Hypothalamus (tissue), 51 donors: ENCODE results near the gene TRPC4AP.
"Not testable (repeated sequence)": the region's sequence is repeated elsewhere in the genome, so short reads cannot be mapped to it uniquely, and the experiment has no call there.

Experiments
- DNase-seq, 51 donors: peaks; one replicate each; lab custom pipeline; 2025; lab: John Stamatoyannopoulos, UW

The TRPC4AP gene

GRCh38 chr20:35092524-35093266, at the start of gene TRPC4AP:
TSS of gene TRPC4AP (minus strand) at chr20:35092807. CDS start at chr20:35092781, 26 bp downstream.
- peak; percentile 49 to 95 (median 81) for DNase-seq

GRCh38 chr20:35135867-35136586, 43.4 kb upstream of the TRPC4AP start:
- DNase-seq: no peak

GRCh38 chr20:35134880-35135279, 42.3 kb upstream of the TRPC4AP start:
- DNase-seq: no peak

- DNase-seq: no peak
Observed at GRCh38 chr20:35134472-35134871, 41.9 kb upstream of the TRPC4AP start.

GRCh38 chr20:35133735-35134134, 41.1 kb upstream of the TRPC4AP start:
- DNase-seq: no peak

GRCh38 chr20:35133031-35133430, 40.4 kb upstream of the TRPC4AP start:
- no peak for DNase-seq

GRCh38 chr20:35131934-35132333, 39.3 kb upstream of the TRPC4AP start:
- DNase-seq: no peak

- no peak for DNase-seq
Observed at GRCh38 chr20:35129647-35130069, 37.1 kb upstream of the TRPC4AP start.

GRCh38 chr20:35125753-35126152, 33.1 kb upstream of the TRPC4AP start:
- no peak for DNase-seq

- DNase-seq: no peak
Observed at GRCh38 chr20:35122756-35123405, 30.3 kb upstream of the TRPC4AP start.

GRCh38 chr20:35121186-35121585, 28.6 kb upstream of the TRPC4AP start:
- no peak for DNase-seq

- DNase-seq: no peak
Observed at GRCh38 chr20:35120012-35120701, 27.6 kb upstream of the TRPC4AP start.

- no peak for DNase-seq
Observed at GRCh38 chr20:35117629-35118028, 25.0 kb upstream of the TRPC4AP start.

- DNase-seq: no peak
Observed at GRCh38 chr20:35117196-35117595, 24.6 kb upstream of the TRPC4AP start.

GRCh38 chr20:35116258-35116657, 23.7 kb upstream of the TRPC4AP start:
- no peak for DNase-seq

GRCh38 chr20:35115606-35116005, 23.0 kb upstream of the TRPC4AP start:
- no peak for DNase-seq

- DNase-seq: not testable (repeated sequence)
Observed at GRCh38 chr20:35112276-35112675, 19.7 kb upstream of the TRPC4AP start.

- DNase-seq: no peak
Observed at GRCh38 chr20:35111141-35111888, 18.7 kb upstream of the TRPC4AP start.

GRCh38 chr20:35108921-35109320, 16.3 kb upstream of the TRPC4AP start:
- DNase-seq: no peak

- no peak for DNase-seq
Observed at GRCh38 chr20:35106827-35107380, 14.3 kb upstream of the TRPC4AP start.
